Fibroblast of skin of left biceps (primary cell): ENCODE data around the gene DOCK2.
A peak's percentile ranks its signal among the peaks of the same experiment; 100 is the strongest.
"Not testable (repeated sequence)": the region's sequence is repeated elsewhere in the genome, so short reads cannot be mapped to it uniquely, and the experiment has no call there.

Experiments
- DNase-seq, 2 experiments: peaks; one replicate each; pipeline ENCODE4 v3.0.0-alpha.2; 2013; ENCODE audit warnings: low read depth in 2 of 2

The DOCK2 gene

GRCh38 chr5:169942181-169942580 is 305.1 kb downstream of the DOCK2 start:
- peak; percentile 36 to 43 for DNase-seq

GRCh38 chr5:169943026-169943425 is 306.0 kb downstream of the DOCK2 start:
- no peak for DNase-seq

GRCh38 chr5:169944115-169944514 is 307.0 kb downstream of the DOCK2 start:
- DNase-seq = no peak

GRCh38 chr5:169944922-169945680 is 308.0 kb downstream of the DOCK2 start:
- no peak for DNase-seq

GRCh38 chr5:169945831-169946261 is 308.8 kb downstream of the DOCK2 start:
- peak; percentile 76 to 78 for DNase-seq

- DNase-seq = no peak
These were observed 309.7 kb downstream of the DOCK2 start for GRCh38 chr5:169946743-169947295.

- DNase-seq = no peak
These were observed 313.3 kb downstream of the DOCK2 start for GRCh38 chr5:169950333-169950732.

- DNase-seq = not testable (repeated sequence)
These were observed 316.1 kb downstream of the DOCK2 start for GRCh38 chr5:169953196-169953595.

- no peak for DNase-seq
These were observed 317.7 kb downstream of the DOCK2 start for GRCh38 chr5:169954786-169955185.

- DNase-seq = no peak
These were observed 319.1 kb downstream of the DOCK2 start for GRCh38 chr5:169956126-169956525.

GRCh38 chr5:169956756-169957155 is 319.7 kb downstream of the DOCK2 start:
- no peak for DNase-seq

- no peak for DNase-seq
These were observed 321.2 kb downstream of the DOCK2 start for GRCh38 chr5:169958278-169958677.

- DNase-seq = no peak
These were observed 323.6 kb downstream of the DOCK2 start for GRCh38 chr5:169960659-169961058.

- DNase-seq = no peak
These were observed 327.2 kb downstream of the DOCK2 start for GRCh38 chr5:169964246-169964645.

GRCh38 chr5:169970339-169970738 is 333.3 kb downstream of the DOCK2 start:
- DNase-seq = no peak

- peak; percentile 35 to 39 for DNase-seq
These were observed 334.1 kb downstream of the DOCK2 start for GRCh38 chr5:169970911-169971765.

GRCh38 chr5:169971780-169972179 is 334.7 kb downstream of the DOCK2 start:
- no peak for DNase-seq

GRCh38 chr5:169973056-169973455 is 336.0 kb downstream of the DOCK2 start:
- no peak for DNase-seq

- no peak for DNase-seq
These were observed 337.2 kb downstream of the DOCK2 start for GRCh38 chr5:169974121-169974770.

- no peak for DNase-seq
These were observed 341.6 kb downstream of the DOCK2 start for GRCh38 chr5:169978714-169979113.

GRCh38 chr5:169979871-169980270 is 342.8 kb downstream of the DOCK2 start:
- no peak for DNase-seq
